NB4 (cell line): ENCODE results near the gene UFSP2.

Source experiments
- DNase-seq: peaks from one replicate; pipeline ENCODE4 v3.0.0; 2010; ENCODE audit warnings: low read depth
- H3K4me3 ChIP-seq: one replicate; pipeline ENCODE4 v1.5.1; 2011; ENCODE audit warnings: mild to moderate bottlenecking, low read depth, low read length, moderate library complexity
- CTCF ChIP-seq: IDR thresholded peaks from one replicate; pipeline ENCODE4 v1.5.1; 2012; ENCODE audit warnings: low read depth, low read length
- MYC ChIP-seq: IDR thresholded peaks from 2 replicates; pipeline ENCODE4 v1.6.1; 2011; ENCODE audit warnings: low read depth, low read length
- POLR2A ChIP-seq: IDR thresholded peaks from 2 replicates; pipeline ENCODE4 v1.6.1; 2011; ENCODE audit warnings: mild to moderate bottlenecking; ENCODE audit not compliant: insufficient read length; ENCODE audit errors: extremely low read depth
- TF ChIP-seq, protein P1 (sequence below): IDR thresholded peaks from 2 replicates; pipeline ENCODE4 v1.6.1; 2011; ENCODE audit warnings: low read depth, low read length

UFSP2 gene

DNA sequence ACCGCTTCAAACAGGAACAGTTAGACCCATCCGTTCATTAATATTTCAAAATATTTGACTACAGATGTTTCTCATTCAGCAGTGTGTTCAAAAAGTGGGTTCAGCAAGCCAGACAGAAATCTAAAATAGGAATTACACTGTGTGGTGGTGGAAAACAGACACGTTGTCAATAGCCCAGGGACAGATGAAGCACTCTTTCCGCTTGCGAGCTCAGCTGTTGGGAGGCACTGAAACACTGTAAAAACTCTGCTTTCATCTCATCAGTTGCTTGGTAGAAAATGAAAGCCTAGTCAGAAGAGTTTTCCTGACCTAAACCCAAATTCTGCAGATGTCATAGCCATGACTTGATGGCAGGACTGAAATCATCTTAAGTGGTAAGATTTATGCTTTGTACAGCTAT, 68.6 kb downstream of the UFSP2 start:
- no peak for DNase-seq
- TF ChIP-seq CTCF = no peak
- no peak for TF ChIP-seq MYC
- TF ChIP-seq, protein P1, sequence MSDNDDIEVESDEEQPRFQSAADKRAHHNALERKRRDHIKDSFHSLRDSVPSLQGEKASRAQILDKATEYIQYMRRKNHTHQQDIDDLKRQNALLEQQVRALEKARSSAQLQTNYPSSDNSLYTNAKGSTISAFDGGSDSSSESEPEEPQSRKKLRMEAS = no peak
- no peak for TF ChIP-seq POLR2A
- H3K4me3 ChIP-seq = no peak overlapping the region

GRCh38 chr4:185352741-185353140, 73.0 kb downstream of the UFSP2 start:
- DNase-seq = no peak
- TF ChIP-seq POLR2A (no peak), CTCF (no peak), MYC (no peak)
- TF ChIP-seq, protein P1 = no peak
- no peak overlapping the region for H3K4me3 ChIP-seq

- H3K4me3 ChIP-seq = no peak overlapping the region
- TF ChIP-seq, protein P1 = no peak
- no peak for TF ChIP-seq CTCF
- no peak for TF ChIP-seq POLR2A
- no peak for TF ChIP-seq MYC
- no peak for DNase-seq
These were observed 73.6 kb downstream of the UFSP2 start for GRCh38 chr4:185352202-185352601.

GRCh38 chr4:185351691-185352090, 74.1 kb downstream of the UFSP2 start:
- no peak overlapping the region for H3K4me3 ChIP-seq
- TF ChIP-seq CTCF (no peak), POLR2A (no peak)
- TF ChIP-seq, protein P1 = no peak
- no peak for DNase-seq
